GOT3 (cell line): ENCODE measurements around the gene PARD3B.

ENCODE experiments used
- DNase-seq: peaks from one replicate; lab custom pipeline; 2025; ENCODE audit warnings: mixed read lengths; lab: John Stamatoyannopoulos, UW

Gene PARD3B

GRCh38 chr2:204706939-204707338 is 161.7 kb downstream of the PARD3B start:
- no peak for DNase-seq

- no peak for DNase-seq
These were observed 167.9 kb downstream of the PARD3B start for GRCh38 chr2:204713211-204713610.

GRCh38 chr2:204715361-204715760 is 170.1 kb downstream of the PARD3B start:
- DNase-seq = no peak

GRCh38 chr2:204717591-204717990 is 172.3 kb downstream of the PARD3B start:
- DNase-seq = no peak

GRCh38 chr2:204718607-204719006 is 173.3 kb downstream of the PARD3B start:
- no peak for DNase-seq

- DNase-seq = no peak
These were observed 175.6 kb downstream of the PARD3B start for GRCh38 chr2:204720874-204721273.

GRCh38 chr2:204722207-204722606 is 176.9 kb downstream of the PARD3B start:
- no peak for DNase-seq

GRCh38 chr2:204722691-204723090 is 177.4 kb downstream of the PARD3B start:
- DNase-seq = no peak

- no peak for DNase-seq
These were observed 180.6 kb downstream of the PARD3B start for GRCh38 chr2:204725693-204726360.

- DNase-seq = no peak
These were observed 181.6 kb downstream of the PARD3B start for GRCh38 chr2:204726831-204727230.

GRCh38 chr2:204727368-204727767 is 182.1 kb downstream of the PARD3B start:
- DNase-seq = no peak

GRCh38 chr2:204730603-204731002 is 185.3 kb downstream of the PARD3B start:
- DNase-seq = no peak

- no peak for DNase-seq
These were observed 186.7 kb downstream of the PARD3B start for GRCh38 chr2:204732019-204732418.

GRCh38 chr2:204737296-204737695 is 192.0 kb downstream of the PARD3B start:
- DNase-seq = no peak

GRCh38 chr2:204738721-204739120 is 193.4 kb downstream of the PARD3B start:
- no peak for DNase-seq

- DNase-seq = no peak
These were observed 198.2 kb downstream of the PARD3B start for GRCh38 chr2:204743393-204743960.

- DNase-seq = no peak
These were observed 199.2 kb downstream of the PARD3B start for GRCh38 chr2:204744506-204744905.

GRCh38 chr2:204748286-204748685 is 203.0 kb downstream of the PARD3B start:
- no peak for DNase-seq

GRCh38 chr2:204749319-204749718 is 204.0 kb downstream of the PARD3B start:
- DNase-seq = no peak

GRCh38 chr2:204750389-204750788 is 205.1 kb downstream of the PARD3B start:
- no peak for DNase-seq

- DNase-seq = no peak
These were observed 206.2 kb downstream of the PARD3B start for GRCh38 chr2:204751472-204751871.

GRCh38 chr2:204753841-204754240 is 208.6 kb downstream of the PARD3B start:
- DNase-seq = no peak

- no peak for DNase-seq
These were observed 209.6 kb downstream of the PARD3B start for GRCh38 chr2:204754898-204755297.
